G401 (cell line): ENCODE results near the gene DDX25. TPM values are rescaled to one million over a fixed set of nuclear protein-coding genes. Genes with fewer than 3 reads are reported as not detected.
"Not testable (repeated sequence)": the region's sequence is repeated elsewhere in the genome, so short reads cannot be mapped to it uniquely, and the experiment has no call there.

Source experiments
- DNase-seq: peaks from one replicate; pipeline ENCODE4 v3.0.0-alpha.2; 2015; ENCODE audit warnings: low spot score
- in situ Hi-C: cut with HindIII; loops from 2 replicates; pipeline ENCODE4 v1.10.0; 2016; ENCODE audit warnings: low sequenced_read_pairs, mixed read lengths
- total RNA-seq: library from RNA; depleted of rRNA; stranded (reverse); fragments of >200 nt; shearing (Covaris generic); gene quantifications from 2 replicates; pipeline ENCODE4 v1.2.3, GENCODE V29; 2014

Gene DDX25
- total RNA-seq, 1 experiment from 2014 or later = not detected

DNA sequence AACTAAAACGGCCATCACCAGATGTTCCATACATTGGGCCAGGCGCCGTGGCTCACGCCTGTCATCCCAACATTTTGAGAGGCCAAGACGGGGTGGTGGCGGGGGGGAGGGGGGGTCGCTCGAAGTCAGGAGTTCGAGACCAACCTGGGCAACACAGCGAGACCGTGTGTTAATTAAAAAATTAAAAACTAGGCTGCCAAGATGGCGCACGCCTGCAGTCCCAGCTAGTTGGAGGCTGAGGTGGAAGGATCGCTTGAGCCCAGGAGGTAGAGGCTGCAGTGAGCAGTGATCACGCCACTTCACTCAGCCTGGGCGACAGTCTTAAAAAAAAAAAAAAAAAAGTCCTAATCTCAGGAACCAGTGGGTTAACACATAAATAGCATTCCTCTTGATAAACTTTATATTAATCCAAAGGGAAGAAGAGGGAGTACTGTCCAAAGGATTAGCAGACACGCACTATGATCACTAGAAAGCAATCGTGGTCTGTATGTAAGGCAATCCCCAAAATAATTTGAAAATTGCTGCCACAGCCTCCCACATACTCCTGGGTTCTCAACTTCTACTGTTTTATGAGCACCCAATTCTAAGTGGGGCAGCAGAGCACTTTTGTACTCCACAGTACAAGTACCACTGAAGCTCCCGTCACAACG is 1.9 kb upstream of the DDX25 start:
- in situ Hi-C loops = no loop called here
- DNase-seq = no peak

DNA sequence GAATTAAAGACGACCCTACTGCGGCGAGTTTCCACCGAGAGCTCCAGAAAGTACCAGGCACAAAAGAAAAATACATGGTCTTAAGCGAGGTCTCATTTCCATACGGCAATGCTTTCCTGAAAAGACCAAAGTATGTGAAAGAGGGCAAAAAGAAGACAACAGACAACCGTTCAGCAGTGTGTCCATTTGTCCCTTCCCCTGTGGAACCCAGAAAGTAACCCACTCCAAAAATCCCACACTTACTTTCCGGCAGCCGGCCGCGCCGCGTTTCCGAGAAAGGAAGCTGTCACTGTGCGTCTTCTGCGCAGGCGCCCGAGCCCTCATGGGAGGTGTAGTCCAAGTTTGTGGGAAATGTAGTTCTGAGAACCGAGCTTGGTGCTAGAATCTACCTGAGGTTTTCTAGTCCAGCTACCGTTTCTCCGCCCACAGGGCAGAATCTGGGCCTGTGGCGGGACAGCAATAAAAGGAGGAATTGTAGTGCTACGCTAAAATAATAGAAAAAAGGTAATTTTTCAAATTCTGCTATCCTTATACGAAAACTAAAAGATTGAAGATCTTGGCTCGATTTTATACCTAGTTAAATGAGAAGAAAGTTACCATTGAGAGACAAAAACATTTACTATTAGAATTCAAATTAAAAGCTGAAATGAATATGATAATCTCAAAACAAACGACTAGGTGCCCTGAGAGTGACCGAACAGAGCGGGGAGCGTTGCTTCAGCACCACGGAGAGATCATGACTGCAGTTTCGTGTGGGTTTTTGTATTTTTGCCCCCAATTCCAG is 1.2 kb upstream of the DDX25 start, which contains the start of gene PUS3:
PUS3 (minus strand) TSS at position 280 of the 784 bp plus-strand sequence. CDS start 6,922 bp downstream, outside the sequence.
- peak; percentile 96 for DNase-seq
- in situ Hi-C loops = no loop called here

DNA sequence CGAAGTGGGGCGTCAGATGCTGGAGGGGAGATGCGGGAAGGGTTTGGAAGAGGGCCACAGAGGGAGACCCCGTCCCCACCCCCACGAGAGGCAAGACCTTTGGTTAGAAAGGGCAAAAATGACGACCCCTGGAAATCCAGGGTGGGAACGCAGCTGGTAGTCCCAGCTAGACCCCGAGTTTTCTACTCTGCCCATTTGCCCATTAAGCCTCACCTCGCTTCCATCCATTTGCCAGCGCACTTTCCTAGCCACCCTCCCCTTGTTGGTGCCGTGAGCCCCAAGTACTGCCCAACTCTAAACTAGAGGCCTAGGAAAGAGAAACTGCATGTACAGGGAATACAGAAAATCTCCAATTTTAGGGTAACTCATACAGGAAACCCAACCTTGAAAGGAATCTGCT is 370 bp downstream of the DDX25 start:
- DNase-seq = no peak
- in situ Hi-C loops = no loop called here

DNA sequence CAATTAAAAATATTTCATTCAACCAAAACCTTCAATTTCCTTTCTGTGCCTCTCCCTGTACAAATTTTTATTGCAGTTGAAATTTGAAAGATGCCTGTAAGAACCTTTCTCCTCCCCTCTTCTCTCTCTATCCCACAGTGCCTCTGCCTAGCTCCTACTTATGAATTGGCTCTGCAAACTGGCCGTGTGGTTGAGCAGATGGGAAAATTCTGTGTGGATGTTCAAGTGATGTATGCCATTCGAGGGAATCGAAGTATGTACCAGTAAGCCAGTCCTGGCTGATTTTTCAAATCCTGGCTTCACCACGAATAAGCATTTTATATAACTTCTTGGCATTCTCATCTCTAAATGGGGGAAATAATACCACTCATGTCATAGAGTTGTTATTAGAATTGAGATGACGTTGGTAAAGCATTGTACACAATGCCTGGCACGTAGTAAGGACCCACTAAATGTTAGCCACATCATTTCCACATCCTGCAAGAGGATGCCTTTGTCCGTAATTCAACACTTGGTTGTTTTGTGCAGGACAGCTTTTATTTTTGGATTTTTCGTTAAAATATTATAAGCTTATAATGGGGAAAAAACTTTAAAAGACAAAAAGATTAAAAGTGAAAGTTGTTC is 6.0 kb downstream of the DDX25 start:
- in situ Hi-C loops = no loop called here

DNA sequence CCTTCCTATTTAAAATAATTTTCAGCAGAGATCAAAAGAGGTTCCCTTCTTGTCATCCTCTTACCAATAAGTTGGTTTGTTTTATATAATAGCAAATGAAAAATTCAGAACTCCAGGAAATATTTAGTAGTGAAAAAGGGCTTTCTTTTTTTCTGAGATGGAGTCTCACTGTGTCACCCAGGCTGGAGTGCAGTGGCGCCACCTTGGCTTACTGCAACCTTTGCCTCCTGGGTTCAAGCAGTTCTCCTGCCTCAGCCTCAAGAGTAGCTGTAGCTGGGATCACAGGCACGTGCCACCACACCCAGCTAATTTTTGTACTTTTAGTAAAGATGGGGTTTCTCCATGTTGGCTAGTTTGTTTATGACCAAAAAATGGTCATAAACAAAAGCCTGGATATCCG is 10.3 kb downstream of the DDX25 start:
- in situ Hi-C loops, DNase-seq: not testable (repeated sequence)

More for the DNA sequence above, 6.0 kb downstream of the DDX25 start:
- DNase-seq = peak; percentile 20

DNA sequence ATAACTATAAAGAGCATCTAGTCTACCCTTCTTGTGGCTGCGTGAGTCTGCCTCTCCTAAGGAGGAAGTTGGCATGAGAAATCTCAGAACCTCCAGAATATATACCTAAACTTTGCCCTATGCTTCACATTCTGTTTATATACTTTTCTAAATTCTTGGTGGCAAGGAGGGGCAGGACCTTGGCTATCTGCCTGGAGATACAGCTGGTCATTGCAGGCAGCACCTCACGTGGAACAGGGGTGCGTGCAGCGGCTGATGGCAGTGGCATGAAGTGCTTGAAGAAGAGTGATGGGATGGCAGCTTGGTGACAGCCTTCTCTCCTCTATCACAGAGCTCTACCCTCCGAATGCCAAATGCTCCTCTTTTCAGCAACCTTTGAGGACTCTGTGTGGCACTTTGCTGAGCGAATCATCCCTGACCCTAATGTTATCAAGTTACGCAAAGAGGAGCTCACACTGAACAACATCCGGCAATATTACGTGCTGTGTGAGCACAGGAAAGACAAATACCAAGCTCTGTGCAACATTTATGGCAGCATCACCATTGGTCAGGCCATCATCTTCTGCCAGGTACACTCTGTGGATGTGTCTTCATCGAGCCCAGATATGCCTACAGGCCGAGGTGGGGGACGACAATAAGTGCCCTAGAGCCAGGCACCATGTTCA is 12.5 kb downstream of the DDX25 start:
- in situ Hi-C loops = no loop called here
- DNase-seq = no peak

DNA sequence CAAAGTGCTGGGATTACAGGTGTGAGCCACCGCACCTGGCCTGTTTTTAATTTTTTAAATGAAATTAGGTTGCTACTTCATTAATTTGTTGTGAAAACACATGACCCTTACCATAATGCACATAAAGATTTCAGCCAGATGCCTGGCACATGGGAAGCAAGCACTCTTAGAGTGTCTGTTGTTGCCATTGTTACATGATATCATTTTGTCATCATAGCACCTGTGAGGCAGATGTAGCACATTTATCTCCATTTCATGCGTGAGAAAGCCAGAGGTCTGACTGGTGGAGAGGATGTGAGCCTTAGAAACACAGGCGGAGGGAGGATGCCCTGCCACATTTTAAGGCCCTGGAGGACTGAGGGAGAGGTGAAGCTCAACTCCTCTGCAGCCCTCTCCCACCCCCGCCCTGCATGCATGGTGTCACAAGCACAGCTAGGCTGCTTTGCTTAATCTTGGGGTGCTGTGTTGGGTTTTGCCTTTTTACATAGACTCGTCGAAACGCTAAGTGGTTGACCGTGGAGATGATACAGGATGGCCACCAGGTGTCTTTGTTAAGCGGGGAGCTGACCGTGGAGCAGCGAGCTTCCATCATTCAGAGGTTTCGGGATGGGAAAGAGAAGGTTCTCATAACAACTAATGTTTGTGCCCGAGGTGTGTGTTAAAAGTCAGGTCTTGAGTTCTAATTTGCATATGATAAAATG is 14.0 kb downstream of the DDX25 start:
- in situ Hi-C loops = no loop called here
- DNase-seq = no peak

DNA sequence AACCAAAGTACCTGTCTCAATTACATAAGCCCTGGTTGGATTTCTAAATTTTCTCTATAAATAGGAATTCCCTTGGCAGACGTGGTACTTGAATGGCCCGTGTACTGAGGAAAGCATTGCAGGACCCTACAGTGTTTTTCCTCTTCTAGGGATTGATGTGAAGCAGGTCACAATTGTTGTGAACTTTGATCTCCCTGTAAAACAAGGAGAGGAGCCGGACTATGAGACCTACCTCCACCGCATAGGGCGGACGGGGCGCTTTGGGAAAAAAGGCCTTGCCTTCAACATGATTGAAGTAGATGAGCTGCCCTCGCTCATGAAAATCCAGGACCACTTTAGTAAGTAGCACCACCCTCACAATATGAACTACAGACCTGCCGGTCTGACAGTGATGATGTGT is 16.7 kb downstream of the DDX25 start:
- DNase-seq = no peak
- in situ Hi-C loops = no loop called here

DNA sequence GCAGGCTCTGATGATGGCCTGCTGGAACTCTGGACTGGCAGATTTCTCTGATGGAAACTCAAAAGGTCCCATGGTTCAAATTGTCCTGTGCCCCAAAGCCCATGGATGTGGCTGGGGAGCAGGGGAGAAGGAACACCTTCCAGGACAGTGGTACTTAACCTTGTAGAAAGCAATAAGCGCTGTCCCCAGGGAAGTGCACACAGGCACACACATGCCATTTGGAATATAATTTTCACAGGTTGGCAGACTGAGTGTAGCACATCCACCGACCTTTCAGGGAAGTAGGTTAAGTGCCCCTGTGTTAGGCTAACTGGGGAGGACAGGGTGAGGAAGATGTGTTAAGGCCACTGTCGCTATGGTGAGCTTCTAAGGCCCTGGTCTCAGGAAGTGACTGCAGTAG is 17.8 kb downstream of the DDX25 start:
- DNase-seq = no peak
- in situ Hi-C loops = no loop called here

DNA sequence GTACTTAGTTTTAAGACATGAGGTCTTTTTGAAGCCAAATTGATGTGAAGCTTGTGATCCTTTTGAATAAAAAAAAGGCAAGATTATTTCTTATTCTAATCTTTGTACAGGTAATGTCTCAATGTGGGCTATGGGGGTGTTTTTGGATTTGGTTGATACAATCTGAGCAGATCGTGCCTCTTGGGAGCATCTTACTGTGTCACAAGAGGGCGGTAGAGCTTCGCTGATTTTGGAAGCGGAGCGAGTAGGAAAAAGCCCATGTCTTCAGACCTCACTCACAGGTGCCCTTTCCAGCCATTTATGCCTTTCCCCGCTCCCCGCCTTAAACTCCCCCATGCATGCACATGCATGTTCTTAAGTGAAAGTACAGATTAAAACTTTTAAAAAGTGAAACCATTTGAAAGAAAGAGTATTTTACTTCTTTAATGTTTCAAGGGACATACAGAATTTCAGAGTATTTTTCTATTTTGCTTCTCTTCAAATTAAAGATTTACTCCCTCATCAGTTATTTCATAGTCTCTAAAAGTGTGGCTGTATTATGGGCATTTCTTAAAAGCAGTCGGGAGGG is 18.8 kb downstream of the DDX25 start:
- in situ Hi-C loops = no loop called here

DNA sequence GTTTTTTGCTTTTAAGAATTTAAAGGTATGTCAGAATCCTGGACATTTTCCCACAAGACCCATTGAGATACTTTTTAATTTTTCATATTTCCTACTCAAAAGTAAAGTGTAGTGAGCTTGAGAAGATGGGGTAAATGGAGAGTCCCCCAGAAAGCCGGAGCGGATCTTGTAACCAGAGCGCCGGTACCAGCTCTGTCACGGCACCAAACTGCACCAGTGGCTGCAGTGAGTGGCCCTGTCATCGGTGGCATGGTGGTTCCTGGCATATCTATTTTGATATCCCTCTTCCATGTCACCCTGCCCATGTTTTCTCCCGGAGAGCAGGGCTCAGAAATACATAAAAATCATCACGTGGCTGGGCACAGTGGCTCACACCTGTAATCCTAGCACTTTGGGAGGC is 19.3 kb downstream of the DDX25 start:
- DNase-seq = no peak
- in situ Hi-C loops = no loop called here

More for the DNA sequence above, 18.8 kb downstream of the DDX25 start:
- peak; percentile 93 for DNase-seq

DNA sequence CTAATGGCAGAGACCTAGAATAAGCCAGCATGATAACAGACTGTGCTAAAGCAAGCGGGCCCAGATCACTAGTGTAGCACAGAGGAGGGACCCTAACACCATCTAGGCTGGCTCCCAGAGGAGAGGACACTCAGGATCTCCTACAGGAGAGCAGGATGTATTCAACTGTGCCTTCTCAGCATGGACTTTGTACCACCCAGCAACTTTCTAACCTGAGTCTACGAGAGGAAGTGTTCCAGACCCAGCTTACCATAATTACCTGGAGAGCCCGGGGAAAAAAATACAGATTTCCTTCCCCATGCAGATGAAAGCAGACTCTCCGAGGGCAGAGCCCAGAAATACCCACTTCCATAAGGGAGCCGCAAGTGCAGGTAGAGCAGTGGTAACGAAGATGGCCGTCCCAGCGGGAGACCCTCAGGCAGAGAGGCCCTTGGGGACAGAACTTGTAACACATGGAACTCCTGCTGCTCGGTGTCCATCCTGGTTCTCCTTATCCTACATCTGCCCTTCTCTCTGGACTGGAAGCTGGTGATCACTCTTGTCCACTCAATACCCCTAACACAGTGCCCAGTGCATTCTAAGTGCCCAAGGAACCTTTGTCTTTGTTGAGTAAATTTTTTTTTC is 20.2 kb downstream of the DDX25 start:
- in situ Hi-C loops = loop anchor here (25.0 kb wide), 1 partner anchor 288 kb away; the partner anchor contains the start of genes FAM118B and RPUSD4
- no peak for DNase-seq

DNA sequence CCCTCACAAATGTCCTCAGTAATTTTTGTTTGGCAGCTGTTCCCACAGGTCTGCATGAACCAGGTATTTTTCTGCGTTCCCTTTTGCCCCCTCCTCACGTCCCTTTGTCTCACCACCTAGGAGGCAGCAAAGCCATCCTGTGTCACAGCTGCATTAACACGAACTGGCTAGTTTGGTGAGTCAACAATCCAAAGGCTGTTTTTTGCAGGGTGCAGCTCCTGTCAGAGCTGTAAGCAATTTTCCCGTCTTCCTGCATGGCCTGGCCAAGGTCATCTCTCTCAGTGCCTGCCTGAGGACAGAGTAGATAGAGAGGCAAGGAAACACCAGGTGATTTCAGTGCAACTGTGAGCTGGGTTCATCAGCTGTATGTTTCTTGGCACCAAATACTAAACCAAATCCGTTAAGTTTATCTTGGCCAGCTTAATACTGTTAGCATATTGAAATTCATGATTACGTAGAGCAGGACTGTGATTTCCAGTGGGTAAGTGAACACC is 21.0 kb downstream of the DDX25 start:
- no peak for DNase-seq
- in situ Hi-C loops = loop anchor here (25.0 kb wide), 1 partner anchor 287 kb away; the partner anchor contains the start of genes FAM118B and RPUSD4

DNA sequence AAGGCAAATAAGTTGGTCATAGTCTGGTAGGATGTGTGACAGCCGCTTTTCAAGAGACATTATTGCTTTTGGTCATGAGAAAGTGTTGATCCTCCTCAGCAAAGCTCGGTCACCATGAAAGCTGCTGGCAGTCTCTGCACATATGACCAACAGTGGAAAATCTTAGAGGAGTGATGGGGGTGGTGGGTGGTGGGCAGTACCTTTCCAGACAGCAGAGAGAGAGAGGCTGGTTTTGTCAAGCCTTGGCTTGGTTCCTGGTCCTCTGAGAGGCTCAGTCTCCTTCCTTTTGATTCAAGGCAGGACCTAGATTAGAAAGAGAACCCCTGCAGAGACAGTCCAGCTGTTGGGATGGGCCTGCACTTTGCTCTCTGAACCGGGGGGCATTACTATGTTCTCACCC is 21.5 kb downstream of the DDX25 start:
- in situ Hi-C loops = loop anchor here (25.0 kb wide), 1 partner anchor 286 kb away; the partner anchor contains the start of genes FAM118B and RPUSD4

DNA sequence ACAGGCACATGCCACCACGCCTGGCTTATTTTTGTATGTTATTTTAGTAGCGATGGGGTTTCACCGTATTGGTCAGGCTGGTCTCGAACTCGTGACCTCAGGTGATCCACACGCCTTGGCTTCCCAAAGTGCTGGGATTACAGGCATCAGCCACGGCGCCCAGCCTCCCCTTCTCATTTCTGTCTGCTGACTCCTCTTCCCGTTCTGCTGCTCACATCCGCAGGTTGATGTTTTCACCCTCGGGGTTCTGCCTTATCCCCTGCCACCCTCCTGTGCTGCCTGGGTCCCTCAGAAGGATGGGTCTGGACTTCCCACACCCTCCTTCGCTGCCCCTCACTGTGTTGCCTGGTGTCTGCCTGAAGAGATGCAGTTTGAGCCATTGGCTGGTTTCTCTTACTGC is 22.4 kb downstream of the DDX25 start:
- in situ Hi-C loops = loop anchor here (25.0 kb wide), 1 partner anchor 286 kb away; the partner anchor contains the start of genes FAM118B and RPUSD4
- no peak for DNase-seq

More for the DNA sequence above, 21.5 kb downstream of the DDX25 start:
- DNase-seq = no peak

DNA sequence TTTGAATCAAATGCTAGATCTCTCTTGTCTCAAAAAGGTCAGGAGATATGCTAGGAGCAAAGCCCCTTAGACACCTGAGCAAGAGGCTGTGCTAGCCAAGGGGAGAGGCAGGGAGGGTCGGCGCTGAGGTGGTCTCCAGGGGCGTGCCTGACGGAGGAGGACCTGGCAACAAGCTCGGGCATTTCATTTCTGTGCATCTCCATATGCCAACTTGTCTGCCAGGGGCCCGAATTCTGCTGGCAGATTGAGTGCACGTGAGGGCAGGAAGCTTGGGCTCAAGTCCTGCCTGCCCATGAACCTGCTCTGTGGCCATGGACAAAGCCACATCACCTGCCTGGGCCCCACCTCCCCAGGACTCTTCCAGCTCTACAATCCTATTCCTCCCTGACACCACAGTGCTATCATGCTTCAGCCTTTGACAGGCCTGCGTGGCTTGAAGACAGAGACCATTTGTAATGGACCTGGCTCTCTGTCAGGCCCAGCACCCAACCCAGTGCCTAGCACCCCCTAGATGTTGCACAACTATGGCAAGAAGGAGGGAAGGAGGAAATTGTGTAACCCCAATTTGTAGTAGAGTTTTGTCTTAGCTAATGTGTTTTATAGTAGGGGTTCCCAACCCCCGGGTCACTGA is 25.3 kb downstream of the DDX25 start:
- DNase-seq = no peak
- in situ Hi-C loops = loop anchor here (25.0 kb wide), 1 partner anchor 283 kb away; the partner anchor contains the start of genes FAM118B and RPUSD4

DNA sequence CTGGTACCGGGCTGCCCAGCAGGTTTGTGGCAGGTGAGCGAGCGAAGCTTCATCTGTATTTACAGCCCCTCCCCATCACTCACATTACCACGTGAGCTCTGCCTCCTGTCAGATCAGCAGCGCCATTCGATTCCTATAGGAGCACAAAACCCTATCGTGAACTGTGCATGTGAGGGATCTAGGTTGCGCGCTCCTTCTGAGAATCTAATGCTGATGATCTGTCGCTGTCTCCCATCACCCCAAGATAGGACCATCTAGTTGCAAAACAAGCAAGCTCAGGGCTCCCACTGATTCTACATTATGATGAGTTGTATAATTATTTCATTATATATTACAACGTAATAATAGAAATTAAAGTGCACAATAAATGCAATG is 25.8 kb downstream of the DDX25 start:
- in situ Hi-C loops = loop anchor here (25.0 kb wide), 1 partner anchor 282 kb away; the partner anchor contains the start of genes FAM118B and RPUSD4
- no peak for DNase-seq
